ENCODE measurements around the gene SGIP1. TPM values are rescaled to one million over a fixed set of nuclear protein-coding genes. Genes with fewer than 3 reads are reported as not detected.

SGIP1 gene
- total and polyA plus RNA-seq, 2 experiments from 2014 or later, result 2.4 to 6.1 TPM

DNA sequence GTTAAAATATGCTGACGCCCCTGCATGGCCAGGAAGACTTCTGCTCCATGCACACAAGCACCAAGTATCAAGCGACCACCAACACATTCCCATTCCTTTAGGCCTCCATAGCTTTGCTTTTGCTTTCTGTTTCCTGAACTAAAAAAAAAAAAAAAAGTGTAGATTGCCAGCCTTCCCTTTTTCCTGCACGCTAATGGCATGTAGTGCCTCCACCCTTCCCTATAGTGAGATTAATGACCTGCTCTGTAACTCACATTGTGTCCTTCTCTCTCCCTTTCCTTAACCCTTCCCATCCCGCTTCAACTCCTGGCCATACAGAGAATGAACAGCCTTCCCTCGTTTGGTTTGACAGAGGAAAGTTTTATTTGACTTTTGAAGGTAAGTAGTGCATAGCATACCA lies 161.2 kb downstream of the SGIP1 start (continued):
- TF ChIP-seq, protein P1, sequence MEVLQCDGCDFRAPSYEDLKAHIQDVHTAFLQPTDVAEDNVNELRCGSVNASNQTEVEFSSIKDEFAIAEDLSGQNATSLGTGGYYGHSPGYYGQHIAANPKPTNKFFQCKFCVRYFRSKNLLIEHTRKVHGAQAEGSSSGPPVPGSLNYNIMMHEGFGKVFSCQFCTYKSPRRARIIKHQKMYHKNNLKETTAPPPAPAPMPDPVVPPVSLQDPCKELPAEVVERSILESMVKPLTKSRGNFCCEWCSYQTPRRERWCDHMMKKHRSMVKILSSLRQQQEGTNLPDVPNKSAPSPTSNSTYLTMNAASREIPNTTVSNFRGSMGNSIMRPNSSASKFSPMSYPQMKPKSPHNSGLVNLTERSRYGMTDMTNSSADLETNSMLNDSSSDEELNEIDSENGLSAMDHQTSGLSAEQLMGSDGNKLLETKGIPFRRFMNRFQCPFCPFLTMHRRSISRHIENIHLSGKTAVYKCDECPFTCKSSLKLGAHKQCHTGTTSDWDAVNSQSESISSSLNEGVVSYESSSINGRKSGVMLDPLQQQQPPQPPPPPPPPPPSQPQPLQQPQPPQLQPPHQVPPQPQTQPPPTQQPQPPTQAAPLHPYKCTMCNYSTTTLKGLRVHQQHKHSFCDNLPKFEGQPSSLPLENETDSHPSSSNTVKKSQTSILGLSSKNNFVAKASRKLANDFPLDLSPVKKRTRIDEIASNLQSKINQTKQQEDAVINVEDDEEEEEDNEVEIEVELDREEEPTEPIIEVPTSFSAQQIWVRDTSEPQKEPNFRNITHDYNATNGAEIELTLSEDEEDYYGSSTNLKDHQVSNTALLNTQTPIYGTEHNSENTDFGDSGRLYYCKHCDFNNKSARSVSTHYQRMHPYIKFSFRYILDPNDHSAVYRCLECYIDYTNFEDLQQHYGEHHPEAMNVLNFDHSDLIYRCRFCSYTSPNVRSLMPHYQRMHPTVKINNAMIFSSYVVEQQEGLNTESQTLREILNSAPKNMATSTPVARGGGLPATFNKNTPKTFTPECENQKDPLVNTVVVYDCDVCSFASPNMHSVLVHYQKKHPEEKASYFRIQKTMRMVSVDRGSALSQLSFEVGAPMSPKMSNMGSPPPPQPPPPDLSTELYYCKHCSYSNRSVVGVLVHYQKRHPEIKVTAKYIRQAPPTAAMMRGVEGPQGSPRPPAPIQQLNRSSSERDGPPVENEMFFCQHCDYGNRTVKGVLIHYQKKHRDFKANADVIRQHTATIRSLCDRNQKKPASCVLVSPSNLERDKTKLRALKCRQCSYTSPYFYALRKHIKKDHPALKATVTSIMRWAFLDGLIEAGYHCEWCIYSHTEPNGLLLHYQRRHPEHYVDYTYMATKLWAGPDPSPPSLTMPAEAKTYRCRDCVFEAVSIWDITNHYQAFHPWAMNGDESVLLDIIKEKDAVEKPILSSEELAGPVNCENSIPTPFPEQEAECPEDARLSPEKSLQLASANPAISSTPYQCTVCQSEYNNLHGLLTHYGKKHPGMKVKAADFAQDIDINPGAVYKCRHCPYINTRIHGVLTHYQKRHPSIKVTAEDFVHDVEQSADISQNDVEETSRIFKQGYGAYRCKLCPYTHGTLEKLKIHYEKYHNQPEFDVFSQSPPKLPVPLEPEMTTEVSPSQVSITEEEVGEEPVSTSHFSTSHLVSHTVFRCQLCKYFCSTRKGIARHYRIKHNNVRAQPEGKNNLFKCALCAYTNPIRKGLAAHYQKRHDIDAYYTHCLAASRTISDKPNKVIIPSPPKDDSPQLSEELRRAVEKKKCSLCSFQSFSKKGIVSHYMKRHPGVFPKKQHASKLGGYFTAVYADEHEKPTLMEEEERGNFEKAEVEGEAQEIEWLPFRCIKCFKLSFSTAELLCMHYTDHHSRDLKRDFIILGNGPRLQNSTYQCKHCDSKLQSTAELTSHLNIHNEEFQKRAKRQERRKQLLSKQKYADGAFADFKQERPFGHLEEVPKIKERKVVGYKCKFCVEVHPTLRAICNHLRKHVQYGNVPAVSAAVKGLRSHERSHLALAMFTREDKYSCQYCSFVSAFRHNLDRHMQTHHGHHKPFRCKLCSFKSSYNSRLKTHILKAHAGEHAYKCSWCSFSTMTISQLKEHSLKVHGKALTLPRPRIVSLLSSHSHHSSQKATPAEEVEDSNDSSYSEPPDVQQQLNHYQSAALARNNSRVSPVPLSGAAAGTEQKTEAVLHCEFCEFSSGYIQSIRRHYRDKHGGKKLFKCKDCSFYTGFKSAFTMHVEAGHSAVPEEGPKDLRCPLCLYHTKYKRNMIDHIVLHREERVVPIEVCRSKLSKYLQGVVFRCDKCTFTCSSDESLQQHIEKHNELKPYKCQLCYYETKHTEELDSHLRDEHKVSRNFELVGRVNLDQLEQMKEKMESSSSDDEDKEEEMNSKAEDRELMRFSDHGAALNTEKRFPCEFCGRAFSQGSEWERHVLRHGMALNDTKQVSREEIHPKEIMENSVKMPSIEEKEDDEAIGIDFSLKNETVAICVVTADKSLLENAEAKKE (CRISPR knock-in tag; IDR thresholded peaks at IDR 0.05), result no peak
- no peak for TF ChIP-seq JUNB (IDR thresholded peaks at IDR 0.05; ENCODE audit: unreplicated experiment)

DNA sequence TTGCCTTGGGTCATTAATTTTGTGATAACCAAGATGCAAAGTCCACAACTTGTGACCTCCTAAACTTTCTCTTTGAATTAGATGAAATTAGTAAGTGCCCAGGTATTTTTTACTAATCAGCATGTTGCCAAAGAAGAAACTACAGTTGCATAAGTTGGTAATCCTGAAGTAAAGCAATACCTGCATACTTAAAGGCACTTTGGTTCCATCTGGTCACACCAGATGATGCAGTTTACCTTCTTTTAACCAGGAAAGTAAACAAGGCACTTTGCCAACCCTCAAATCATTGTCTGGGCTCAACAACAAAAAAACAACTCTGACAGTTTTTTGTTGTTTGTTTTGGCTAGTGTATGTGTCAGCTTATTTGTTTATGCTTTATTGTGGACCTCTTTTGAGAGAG lies 162.8 kb downstream of the SGIP1 start:
- Histone ChIP-seq H3K79me2 (replicated peaks; ENCODE audit: insufficient read depth) (no peaks in the 10 kb centered on the region), H3K4me2 (no peak overlapping the region), H3K9me2 (ENCODE audit: insufficient read depth) (no peaks in the 10 kb centered on the region), H3K27ac (ENCODE audit: low read depth) (no peak overlapping the region), H2AFZ (no peak overlapping the region), H3K36me3 (ENCODE audit: insufficient read depth) (no peaks in the 10 kb centered on the region), H3K4me3 (no peak overlapping the region), H4K20me1 (replicated peaks; ENCODE audit: insufficient read depth) (no peaks in the 10 kb centered on the region), H3K4me1 (ENCODE audit: insufficient read depth) (no peaks in the 10 kb centered on the region), H3K27me3 (ENCODE audit: insufficient read depth) (no peaks in the 10 kb centered on the region), H3F3A (replicated peaks; ENCODE audit: low read depth) (no peaks in the 10 kb centered on the region)
- no peaks in the 10 kb centered on the region for H3K27me3 Mint-ChIP-seq (ENCODE audit: insufficient read depth, low read depth, poor library complexity)
- no peak for DNase-seq (ENCODE audit: low spot score)
- no peak overlapping the region for H3K4me3 Mint-ChIP-seq
- H3K9me3 Mint-ChIP-seq, result no peaks in the 10 kb centered on the region
- peaks cover 11% of the 10 kb centered on the region for H3K4me1 Mint-ChIP-seq
- H3K27ac Mint-ChIP-seq, result no peak overlapping the region
- no peak for ATAC-seq
- no peaks in the 10 kb centered on the region for H3K36me3 Mint-ChIP-seq (ENCODE audit: low read depth)
- TF ChIP-seq STAT1 (IDR thresholded peaks at IDR 0.05; ENCODE audit: unreplicated experiment), result no peak
- no peak for TF ChIP-seq EZH2phosphoT487 (IDR thresholded peaks at IDR 0.05; ENCODE audit: unreplicated experiment)
- TF ChIP-seq, protein P2, sequence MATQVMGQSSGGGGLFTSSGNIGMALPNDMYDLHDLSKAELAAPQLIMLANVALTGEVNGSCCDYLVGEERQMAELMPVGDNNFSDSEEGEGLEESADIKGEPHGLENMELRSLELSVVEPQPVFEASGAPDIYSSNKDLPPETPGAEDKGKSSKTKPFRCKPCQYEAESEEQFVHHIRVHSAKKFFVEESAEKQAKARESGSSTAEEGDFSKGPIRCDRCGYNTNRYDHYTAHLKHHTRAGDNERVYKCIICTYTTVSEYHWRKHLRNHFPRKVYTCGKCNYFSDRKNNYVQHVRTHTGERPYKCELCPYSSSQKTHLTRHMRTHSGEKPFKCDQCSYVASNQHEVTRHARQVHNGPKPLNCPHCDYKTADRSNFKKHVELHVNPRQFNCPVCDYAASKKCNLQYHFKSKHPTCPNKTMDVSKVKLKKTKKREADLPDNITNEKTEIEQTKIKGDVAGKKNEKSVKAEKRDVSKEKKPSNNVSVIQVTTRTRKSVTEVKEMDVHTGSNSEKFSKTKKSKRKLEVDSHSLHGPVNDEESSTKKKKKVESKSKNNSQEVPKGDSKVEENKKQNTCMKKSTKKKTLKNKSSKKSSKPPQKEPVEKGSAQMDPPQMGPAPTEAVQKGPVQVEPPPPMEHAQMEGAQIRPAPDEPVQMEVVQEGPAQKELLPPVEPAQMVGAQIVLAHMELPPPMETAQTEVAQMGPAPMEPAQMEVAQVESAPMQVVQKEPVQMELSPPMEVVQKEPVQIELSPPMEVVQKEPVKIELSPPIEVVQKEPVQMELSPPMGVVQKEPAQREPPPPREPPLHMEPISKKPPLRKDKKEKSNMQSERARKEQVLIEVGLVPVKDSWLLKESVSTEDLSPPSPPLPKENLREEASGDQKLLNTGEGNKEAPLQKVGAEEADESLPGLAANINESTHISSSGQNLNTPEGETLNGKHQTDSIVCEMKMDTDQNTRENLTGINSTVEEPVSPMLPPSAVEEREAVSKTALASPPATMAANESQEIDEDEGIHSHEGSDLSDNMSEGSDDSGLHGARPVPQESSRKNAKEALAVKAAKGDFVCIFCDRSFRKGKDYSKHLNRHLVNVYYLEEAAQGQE (IDR thresholded peaks at IDR 0.05; ENCODE audit: unreplicated experiment), result no peak
- no peak for TF ChIP-seq POLR2AphosphoS5 (IDR thresholded peaks at IDR 0.05; ENCODE audit: low read depth)
- TF ChIP-seq, protein P3, sequence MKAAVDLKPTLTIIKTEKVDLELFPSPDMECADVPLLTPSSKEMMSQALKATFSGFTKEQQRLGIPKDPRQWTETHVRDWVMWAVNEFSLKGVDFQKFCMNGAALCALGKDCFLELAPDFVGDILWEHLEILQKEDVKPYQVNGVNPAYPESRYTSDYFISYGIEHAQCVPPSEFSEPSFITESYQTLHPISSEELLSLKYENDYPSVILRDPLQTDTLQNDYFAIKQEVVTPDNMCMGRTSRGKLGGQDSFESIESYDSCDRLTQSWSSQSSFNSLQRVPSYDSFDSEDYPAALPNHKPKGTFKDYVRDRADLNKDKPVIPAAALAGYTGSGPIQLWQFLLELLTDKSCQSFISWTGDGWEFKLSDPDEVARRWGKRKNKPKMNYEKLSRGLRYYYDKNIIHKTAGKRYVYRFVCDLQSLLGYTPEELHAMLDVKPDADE (IDR thresholded peaks at IDR 0.05), result no peak

Data from GM23338 (cell line).